Activated CD8-positive, alpha-beta memory T cell treated with anti-CD3 and anti-CD28 coated beads for 48 hours (primary cell): ENCODE data around the gene MICAL3.
"Not testable (repeated sequence)": the region's sequence is repeated elsewhere in the genome, so short reads cannot be mapped to it uniquely, and the experiment has no call there.

Experiments
- DNase-seq, 3 experiments: peaks; one replicate each; pipeline ENCODE4 v3.0.0-alpha.2; 2020; ENCODE audit warnings: low read depth in 2 of 3, low spot score in 2 of 3

The MICAL3 gene

GRCh38 chr22:17893900-17894535 is 130.3 kb downstream of the MICAL3 start:
- no peak for DNase-seq

- DNase-seq, result no peak
These were observed 132.0 kb downstream of the MICAL3 start for GRCh38 chr22:17892376-17892775.

- DNase-seq, result no peak
These were observed 132.7 kb downstream of the MICAL3 start for GRCh38 chr22:17891481-17892167.

DNA sequence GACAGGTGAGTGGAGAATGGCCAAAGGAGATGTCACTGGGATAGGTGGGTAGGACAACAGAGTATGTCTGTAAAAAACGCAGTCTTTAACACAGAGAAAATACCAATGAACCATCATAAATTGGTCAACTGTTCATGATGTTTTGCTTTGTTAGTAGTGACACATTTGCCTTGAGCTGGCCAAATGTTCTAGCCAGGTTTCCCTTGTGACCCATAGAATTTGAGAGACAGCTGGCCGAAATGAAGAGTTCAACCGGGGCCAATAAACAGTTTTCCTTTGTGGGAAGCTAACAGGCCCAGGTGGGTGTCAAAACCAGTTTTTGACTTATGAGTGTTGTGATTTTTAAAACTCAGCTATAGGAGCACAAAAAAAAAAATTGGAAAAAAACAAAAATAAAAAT is 133.5 kb downstream of the MICAL3 start:
- no peak for DNase-seq

GRCh38 chr22:17890245-17890671 is 134.1 kb downstream of the MICAL3 start:
- DNase-seq, result no peak

DNA sequence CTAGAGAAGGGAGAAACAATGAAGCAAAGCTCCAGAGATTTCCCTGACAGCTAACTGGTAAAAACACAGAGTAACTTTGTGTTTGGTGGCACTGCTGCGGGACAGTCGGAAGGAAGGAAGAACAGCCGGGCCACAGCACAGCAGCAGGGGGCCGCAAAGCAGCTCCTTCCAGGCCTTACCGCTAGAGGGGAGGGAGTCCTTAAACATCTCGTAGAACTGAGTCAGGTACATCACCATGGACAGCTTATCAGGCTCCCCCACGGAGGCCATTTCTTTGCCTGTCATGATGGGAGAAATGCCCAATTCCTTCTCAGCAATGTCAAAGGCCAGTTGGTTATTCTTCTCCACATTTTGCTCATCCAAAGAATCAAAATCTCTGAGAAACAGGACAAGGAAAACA is 135.5 kb downstream of the MICAL3 start:
- DNase-seq, result no peak

DNA sequence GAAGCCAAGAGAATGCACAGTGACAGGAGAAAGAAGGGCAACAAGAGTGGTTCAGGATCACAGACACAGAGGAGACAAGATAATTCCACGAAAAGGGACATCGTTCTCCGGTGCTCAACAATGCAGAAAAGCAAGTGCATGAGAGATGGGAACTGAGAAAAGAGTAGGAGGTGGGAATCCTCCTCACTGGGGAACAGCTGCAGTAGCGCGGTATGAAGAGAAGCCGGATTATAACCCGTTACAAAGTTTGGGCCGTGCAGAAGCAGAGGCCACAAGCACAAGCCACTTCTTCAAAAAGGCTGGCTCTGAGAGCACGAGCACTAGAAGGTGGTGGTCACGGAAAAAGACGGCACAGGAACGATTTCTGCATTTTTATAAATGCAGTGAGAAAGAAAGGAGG is 135.9 kb downstream of the MICAL3 start:
- no peak for DNase-seq

- no peak for DNase-seq
These were observed 139.5 kb downstream of the MICAL3 start for GRCh38 chr22:17884893-17885292.

GRCh38 chr22:17884084-17884483 is 140.3 kb downstream of the MICAL3 start:
- DNase-seq, result no peak

GRCh38 chr22:17883356-17883755 is 141.0 kb downstream of the MICAL3 start:
- DNase-seq, result no peak

GRCh38 chr22:17882727-17883126 is 141.6 kb downstream of the MICAL3 start:
- DNase-seq, result no peak

DNA sequence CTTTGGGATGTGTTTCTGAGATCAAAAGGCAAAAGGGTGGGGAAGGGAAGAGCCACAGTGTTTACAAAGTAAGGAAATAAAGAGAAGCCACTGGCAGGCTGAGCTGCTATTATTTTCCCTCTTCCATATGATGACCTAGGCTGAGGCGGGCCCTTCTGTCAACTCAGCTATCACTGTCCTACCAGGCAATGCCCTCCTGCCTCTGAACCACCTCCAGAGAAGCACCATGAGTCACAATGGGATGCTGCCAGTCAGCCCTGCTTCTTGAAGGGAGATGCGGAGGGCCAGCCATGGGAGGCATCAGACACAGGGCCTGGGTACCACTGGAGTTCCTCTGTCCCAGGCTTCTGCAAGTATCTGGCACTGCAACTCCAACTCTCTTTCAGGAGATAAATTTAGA is 142.2 kb downstream of the MICAL3 start:
- no peak for DNase-seq

DNA sequence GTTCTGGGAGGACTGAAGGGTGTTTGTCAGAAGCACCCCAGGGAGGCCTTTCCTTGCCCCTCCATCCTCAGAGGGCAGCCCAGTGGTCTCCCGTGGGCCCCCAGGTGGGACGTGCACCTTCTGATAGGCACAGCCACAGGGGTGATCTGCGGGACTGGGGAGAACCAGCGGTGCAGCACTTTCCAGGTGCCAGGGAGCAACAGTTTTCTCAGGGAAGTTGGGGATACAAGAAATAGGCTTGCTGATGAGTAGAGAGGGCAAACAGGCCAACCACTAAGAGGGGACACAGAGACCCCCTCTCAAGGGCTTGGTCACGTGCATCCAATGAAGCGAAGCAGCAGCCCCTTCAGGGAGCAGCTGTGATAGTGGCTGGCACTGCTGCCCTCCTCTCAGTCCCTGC is 143.0 kb downstream of the MICAL3 start:
- no peak for DNase-seq

DNA sequence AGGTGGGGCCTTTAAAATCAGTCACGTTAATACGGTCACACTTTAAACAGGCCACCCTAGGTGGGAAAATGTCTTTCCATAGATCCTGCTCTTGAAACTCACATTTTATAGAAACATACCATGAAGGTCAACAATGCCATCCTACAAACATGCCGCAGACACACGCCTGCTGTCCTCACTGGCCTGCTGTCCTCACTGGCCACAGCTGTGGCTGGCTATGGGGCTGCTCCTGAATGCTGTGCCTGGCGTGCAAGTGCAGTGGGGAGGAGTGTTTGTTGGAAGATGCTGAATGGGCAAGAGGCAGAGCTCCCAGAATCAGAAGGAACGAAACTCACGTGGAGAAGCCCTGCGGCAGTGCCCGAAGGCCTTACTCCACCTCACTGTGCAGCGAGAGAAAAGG is 143.9 kb downstream of the MICAL3 start:
- no peak for DNase-seq

DNA sequence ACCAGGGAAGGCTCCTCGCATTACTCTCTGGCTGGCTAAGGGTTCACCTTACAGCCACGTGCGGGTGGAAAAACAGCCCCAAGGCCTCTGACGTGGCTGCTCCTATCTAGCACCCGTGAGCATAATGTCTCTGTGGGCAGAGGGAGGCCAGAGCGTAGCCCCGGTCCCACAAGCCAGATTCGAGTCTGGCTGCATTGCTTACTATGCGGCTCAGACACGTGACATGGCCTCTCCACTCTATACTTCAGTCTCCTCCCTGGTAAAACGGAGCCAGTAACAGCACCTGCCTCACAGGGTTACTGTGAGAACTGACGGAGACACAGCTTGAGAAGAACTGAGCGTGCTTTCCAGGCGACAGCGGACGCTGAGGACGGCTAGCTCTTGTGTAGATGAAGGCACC is 144.3 kb downstream of the MICAL3 start:
- DNase-seq, result no peak

DNA sequence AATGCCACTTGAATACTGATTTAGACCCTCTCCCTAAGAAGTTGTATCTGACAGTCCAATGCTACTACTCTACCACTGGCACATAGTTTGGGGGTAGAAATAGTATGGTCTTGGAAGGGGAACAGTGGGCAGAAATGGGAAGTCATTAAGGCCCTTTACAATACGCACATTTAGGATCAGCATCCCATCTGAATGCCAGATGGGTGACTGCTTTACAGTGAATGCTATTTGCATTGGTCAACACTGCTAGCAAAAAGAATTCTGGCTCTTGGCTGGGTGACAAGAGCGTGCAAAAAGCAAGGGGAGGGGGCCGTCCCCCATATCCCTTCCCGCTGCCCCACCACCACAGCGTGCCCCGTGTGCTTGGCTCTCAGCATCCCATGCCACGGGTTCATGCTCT is 145.4 kb downstream of the MICAL3 start:
- DNase-seq, result no peak

GRCh38 chr22:17878186-17878694 is 146.1 kb downstream of the MICAL3 start:
- DNase-seq, result no peak

GRCh38 chr22:17876878-17877855 is 147.2 kb downstream of the MICAL3 start:
- DNase-seq, result not testable (repeated sequence)

GRCh38 chr22:17876306-17876831 is 148.0 kb downstream of the MICAL3 start:
- no peak for DNase-seq

GRCh38 chr22:17875631-17876030 is 148.7 kb downstream of the MICAL3 start:
- no peak for DNase-seq

DNA sequence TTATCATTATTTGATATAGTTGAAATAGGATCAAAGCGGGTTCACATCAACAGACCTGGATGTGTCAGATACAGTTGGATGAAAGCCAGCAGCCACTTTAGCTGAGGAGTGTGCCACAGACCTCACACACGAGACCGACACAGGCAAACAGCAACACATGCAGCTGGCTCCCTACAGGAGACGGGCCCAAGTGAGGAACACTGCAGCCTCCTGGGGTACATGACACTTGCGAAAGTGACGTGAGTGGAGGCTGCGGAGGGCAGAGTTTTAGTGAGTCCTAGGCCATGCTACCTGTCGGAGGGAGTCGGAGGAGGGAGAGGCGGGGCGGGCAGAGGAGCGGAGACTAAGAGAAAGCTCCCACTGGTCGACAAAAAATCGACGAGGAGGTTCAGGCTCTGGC is 149.2 kb downstream of the MICAL3 start:
- no peak for DNase-seq
